Uterus (tissue), 2 donors: ENCODE results near the gene PRUNE2.

Source experiments
- CTCF ChIP-seq, 4 experiments: fragments of 200-600 bp in 2 of 4; fragments of 450-650 bp in 2 of 4; sonication (generic) in 2 of 4; IDR thresholded peaks; one replicate each; pipeline ENCODE4 v1.5.1; 2016 to 2019; ENCODE audit warnings: antibody characterized with exemption in 4 of 4, mild to moderate bottlenecking in 2 of 4, moderate library complexity in 1 of 4
- POLR2A ChIP-seq, 2 donors: fragments of 450-650 bp; IDR thresholded peaks; one replicate each; pipeline ENCODE4 v1.6.1; 2016; ENCODE audit warnings: antibody characterized with exemption in 2 of 2, mild to moderate bottlenecking in 1 of 2, moderate library complexity in 1 of 2

GRCh38 chr9:76772686-76773445, 133.0 kb downstream of the PRUNE2 start:
- TF ChIP-seq CTCF (IDR thresholded peaks at IDR 0.05) (no peak), POLR2A (IDR thresholded peaks at IDR 0.05) (no peak)
